ENCODE data around the gene RPS15. TPM values are rescaled to one million over a fixed set of nuclear protein-coding genes. Genes with fewer than 3 reads are reported as not detected.

Gene RPS15
- total and polyA plus RNA-seq, 9 of the 15 experiments (the other 6 are each of a cell fraction or from before 2014, with no cell fraction given), result 605 to 2,791 (median 957) TPM

DNA sequence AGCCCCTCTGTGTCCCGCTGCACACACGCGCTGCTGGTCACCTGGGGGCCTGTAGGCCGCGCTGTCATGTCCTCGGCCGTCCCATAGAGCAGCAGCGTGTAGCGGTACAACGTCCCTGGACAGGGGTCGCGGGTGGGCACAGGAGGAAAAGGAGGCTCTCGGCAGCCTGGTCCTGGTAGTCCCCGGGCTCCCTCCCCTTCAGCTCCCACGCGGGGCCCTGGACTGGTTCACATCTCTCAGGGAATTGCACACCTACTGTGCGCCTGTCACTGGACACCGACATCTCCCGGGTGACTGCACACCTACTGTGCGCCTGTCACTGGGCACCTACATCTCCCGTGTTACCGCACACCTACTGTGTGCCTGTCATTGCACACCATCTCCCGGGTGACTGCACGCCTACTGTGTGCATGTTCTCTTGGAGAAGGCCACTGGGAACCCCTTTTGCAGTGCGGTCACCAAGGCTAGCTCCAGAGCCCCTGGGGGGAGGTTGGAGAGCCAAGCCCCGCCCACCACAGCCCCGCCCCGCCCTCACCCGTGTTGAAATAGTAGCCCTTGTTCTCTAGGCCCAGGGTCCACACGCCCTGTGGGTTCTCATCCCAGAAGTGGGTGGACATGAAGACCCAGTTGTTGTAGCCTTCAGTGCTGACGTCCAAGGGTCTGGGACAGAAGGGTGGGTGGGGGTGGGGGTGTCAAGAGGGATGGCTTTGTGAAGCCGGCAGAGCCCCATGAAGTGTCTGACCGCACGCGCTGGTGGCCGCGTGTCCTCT is 44.4 kb downstream of the RPS15 start (continued):
- TF ChIP-seq CSDE1 (IDR thresholded peaks at IDR 0.05) (no peak), NR1H2 (CRISPR knock-in tag; IDR thresholded peaks at IDR 0.05) (no peak), BCOR (IDR thresholded peaks at IDR 0.05) (peak; percentile 25; the same call in 1 of the 2 replicates), CBX1 (IDR thresholded peaks at IDR 0.05; ENCODE audit: low read depth) (0 out of 2 replicates have a peak, but pooled peaks have one; percentile 48), TBL1XR1 (IDR thresholded peaks at IDR 0.05; ENCODE audit: low read length in 2 of 2) (no peak), MAFG (tag; conservative IDR thresholded peaks at IDR 0.05) (no peak), LCOR (CRISPR knock-in tag; IDR thresholded peaks at IDR 0.05) (no peak), TOE1 (IDR thresholded peaks at IDR 0.05; ENCODE audit: borderline replicate concordance) (no peak), TOE1 (CRISPR knock-in tag; IDR thresholded peaks at IDR 0.05; ENCODE audit: borderline replicate concordance, low read depth) (no peak), CBX8 (IDR thresholded peaks at IDR 0.05; ENCODE audit: borderline replicate concordance, extremely low read depth, low read depth, low read length, poor library complexity, severe bottlenecking) (no peak), RBM15 (IDR thresholded peaks at IDR 0.05; ENCODE audit: insufficient read depth, low read length) (no peak), WHSC1 (IDR thresholded peaks at IDR 0.05; ENCODE audit: low read length) (no peak), ZC3H4 (CRISPR knock-in tag; IDR thresholded peaks at IDR 0.05; ENCODE audit: borderline replicate concordance) (no peak), MTA1 (IDR thresholded peaks at IDR 0.05; ENCODE audit: borderline replicate concordance) (no peak), PCBP2 (IDR thresholded peaks at IDR 0.05; ENCODE audit: low read depth, low read length, poor library complexity, severe bottlenecking) (no peak)
- TF ChIP-seq, protein P1, sequence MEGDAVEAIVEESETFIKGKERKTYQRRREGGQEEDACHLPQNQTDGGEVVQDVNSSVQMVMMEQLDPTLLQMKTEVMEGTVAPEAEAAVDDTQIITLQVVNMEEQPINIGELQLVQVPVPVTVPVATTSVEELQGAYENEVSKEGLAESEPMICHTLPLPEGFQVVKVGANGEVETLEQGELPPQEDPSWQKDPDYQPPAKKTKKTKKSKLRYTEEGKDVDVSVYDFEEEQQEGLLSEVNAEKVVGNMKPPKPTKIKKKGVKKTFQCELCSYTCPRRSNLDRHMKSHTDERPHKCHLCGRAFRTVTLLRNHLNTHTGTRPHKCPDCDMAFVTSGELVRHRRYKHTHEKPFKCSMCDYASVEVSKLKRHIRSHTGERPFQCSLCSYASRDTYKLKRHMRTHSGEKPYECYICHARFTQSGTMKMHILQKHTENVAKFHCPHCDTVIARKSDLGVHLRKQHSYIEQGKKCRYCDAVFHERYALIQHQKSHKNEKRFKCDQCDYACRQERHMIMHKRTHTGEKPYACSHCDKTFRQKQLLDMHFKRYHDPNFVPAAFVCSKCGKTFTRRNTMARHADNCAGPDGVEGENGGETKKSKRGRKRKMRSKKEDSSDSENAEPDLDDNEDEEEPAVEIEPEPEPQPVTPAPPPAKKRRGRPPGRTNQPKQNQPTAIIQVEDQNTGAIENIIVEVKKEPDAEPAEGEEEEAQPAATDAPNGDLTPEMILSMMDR (IDR thresholded peaks at IDR 0.05 in 2 of 3, conservative IDR thresholded peaks at IDR 0.05 in 1 of 3; ENCODE audit: insufficient read depth in 2 of 3, low read depth in 1 of 3, low read length in 3 of 3), result 0 out of 6 replicates have a peak, but pooled peaks of 1 of the 3 experiments have one; percentile 5
- TF ChIP-seq, protein P2, sequence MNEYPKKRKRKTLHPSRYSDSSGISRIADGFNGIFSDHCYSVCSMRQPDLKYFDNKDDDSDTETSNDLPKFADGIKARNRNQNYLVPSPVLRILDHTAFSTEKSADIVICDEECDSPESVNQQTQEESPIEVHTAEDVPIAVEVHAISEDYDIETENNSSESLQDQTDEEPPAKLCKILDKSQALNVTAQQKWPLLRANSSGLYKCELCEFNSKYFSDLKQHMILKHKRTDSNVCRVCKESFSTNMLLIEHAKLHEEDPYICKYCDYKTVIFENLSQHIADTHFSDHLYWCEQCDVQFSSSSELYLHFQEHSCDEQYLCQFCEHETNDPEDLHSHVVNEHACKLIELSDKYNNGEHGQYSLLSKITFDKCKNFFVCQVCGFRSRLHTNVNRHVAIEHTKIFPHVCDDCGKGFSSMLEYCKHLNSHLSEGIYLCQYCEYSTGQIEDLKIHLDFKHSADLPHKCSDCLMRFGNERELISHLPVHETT (CRISPR knock-in tag; conservative IDR thresholded peaks at IDR 0.05 in 1 of 2, IDR thresholded peaks at IDR 0.05 in 1 of 2), result no peak
- TF ChIP-seq, protein P3, sequence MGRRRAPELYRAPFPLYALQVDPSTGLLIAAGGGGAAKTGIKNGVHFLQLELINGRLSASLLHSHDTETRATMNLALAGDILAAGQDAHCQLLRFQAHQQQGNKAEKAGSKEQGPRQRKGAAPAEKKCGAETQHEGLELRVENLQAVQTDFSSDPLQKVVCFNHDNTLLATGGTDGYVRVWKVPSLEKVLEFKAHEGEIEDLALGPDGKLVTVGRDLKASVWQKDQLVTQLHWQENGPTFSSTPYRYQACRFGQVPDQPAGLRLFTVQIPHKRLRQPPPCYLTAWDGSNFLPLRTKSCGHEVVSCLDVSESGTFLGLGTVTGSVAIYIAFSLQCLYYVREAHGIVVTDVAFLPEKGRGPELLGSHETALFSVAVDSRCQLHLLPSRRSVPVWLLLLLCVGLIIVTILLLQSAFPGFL (CRISPR knock-in tag; IDR thresholded peaks at IDR 0.05), result no peak
- TF ChIP-seq, protein P4, sequence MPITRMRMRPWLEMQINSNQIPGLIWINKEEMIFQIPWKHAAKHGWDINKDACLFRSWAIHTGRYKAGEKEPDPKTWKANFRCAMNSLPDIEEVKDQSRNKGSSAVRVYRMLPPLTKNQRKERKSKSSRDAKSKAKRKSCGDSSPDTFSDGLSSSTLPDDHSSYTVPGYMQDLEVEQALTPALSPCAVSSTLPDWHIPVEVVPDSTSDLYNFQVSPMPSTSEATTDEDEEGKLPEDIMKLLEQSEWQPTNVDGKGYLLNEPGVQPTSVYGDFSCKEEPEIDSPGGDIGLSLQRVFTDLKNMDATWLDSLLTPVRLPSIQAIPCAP (CRISPR knock-in tag; IDR thresholded peaks at IDR 0.05; ENCODE audit: borderline replicate concordance), result no peak

Data from K562 (cell line).